ENCODE data around the gene CTIF. TPM values are rescaled to one million over a fixed set of nuclear protein-coding genes. Genes with fewer than 3 reads are reported as not detected.

Gene CTIF
- total RNA-seq, 1 experiment from 2014 or later: 95.8 TPM

DNA sequence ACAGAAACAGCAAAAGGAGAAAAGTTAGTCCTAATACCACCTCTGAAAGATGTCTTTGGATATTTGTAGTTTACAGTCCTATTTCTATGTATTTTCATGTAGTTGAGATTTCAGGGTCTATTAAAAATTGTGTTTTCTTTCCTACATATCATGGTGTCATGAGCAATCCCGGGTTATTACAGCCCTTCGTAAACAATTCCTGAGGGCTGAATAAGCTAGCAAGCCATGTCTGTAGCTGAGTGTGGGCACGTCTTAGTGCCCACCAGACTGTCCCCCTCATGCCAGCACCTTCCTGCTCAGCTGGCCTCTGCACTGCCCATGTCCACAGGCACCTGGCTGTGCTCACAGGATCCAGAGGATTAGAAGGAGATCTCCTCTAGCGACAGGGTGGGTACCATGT is 60.6 kb downstream of the CTIF start:
- no peaks in the 10 kb centered on the region for H3K4me1 Mint-ChIP-seq (ENCODE audit: insufficient read depth, unreplicated experiment)
- no TSS peak for BruUV-seq (replicated peaks)

GRCh38 chr18:48600046-48600445 is 61.2 kb downstream of the CTIF start:
- CTCF ChIA-PET: interaction anchor here (0.5 to 0.7 kb wide), 3 partner anchors 11 to 347 kb away, joined by 3 read pairs; no protein-coding TSS in a partner anchor
- Mint-ChIP-seq H3K27ac (ENCODE audit: low read depth, unreplicated experiment) (no peak overlapping the region), H3K4me3 (ENCODE audit: unreplicated experiment) (no peak overlapping the region), H3K27me3 (ENCODE audit: insufficient read depth, unreplicated experiment) (no peaks in the 10 kb centered on the region), H3K9me3 (ENCODE audit: unreplicated experiment) (peaks cover 14% of the 10 kb centered on the region), H3K4me1 (ENCODE audit: insufficient read depth, unreplicated experiment) (no peaks in the 10 kb centered on the region), H3K36me3 (ENCODE audit: insufficient read depth, unreplicated experiment) (peaks cover 8% of the 10 kb centered on the region)
- no peak for TF ChIP-seq CTCF (IDR thresholded peaks at IDR 0.05; ENCODE audit: unreplicated experiment)
- intact Hi-C loops (cut with micrococcal nuclease): no loop called here
- BruUV-seq (replicated peaks): no TSS peak
- POLR2A ChIA-PET: no interaction called here
- no peak for DNase-seq (ENCODE audit: unreplicated experiment)

More for the DNA sequence above, 60.6 kb downstream of the CTIF start:
- Mint-ChIP-seq H3K27me3 (ENCODE audit: insufficient read depth, unreplicated experiment) (no peaks in the 10 kb centered on the region), H3K36me3 (ENCODE audit: insufficient read depth, unreplicated experiment) (peaks cover 8% of the 10 kb centered on the region), H3K9me3 (ENCODE audit: unreplicated experiment) (peaks cover 14% of the 10 kb centered on the region), H3K4me3 (ENCODE audit: unreplicated experiment) (no peak overlapping the region), H3K27ac (ENCODE audit: low read depth, unreplicated experiment) (no peak overlapping the region)
- DNase-seq (ENCODE audit: unreplicated experiment): no peak
- no peak for TF ChIP-seq CTCF (IDR thresholded peaks at IDR 0.05; ENCODE audit: unreplicated experiment)
- CTCF ChIA-PET: interaction anchor here (0.7 kb wide), 1 partner anchor 422 kb away, joined by 3 read pairs; no protein-coding TSS in a partner anchor
- intact Hi-C loops (cut with micrococcal nuclease): no loop called here
- POLR2A ChIA-PET: no interaction called here

DNA sequence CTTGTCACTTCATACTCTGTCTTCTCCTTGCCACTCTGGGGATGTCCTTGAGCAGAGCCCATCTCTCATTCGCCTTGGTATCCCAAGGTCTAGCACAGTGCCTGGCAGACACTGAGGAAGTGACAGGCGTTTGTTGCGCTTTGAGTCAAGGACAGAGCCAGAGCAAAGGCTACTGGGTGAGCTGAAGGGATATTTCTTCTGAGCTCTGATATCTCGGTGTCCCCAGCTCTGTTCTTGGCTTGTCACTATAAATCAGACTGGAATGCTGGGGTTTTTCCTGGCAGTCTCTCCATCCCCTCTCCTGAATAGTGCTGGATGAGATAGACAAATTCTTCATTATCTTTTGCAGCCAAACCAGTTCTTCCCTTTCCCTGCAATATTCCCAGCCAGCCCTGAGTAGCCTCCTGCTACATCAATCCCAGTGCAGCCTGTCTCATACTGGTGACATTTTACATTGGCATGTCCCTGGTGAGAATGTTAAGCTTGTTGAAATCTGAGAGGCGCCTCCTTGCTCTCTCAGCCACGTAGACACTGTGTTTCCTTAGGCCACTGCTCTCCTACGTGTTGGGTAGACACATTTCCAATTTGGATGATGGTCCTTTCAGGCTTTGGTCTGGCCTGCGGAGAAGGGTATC is 61.7 kb downstream of the CTIF start:
- TF ChIP-seq CTCF (IDR thresholded peaks at IDR 0.05; ENCODE audit: unreplicated experiment): no peak
- intact Hi-C loops (cut with micrococcal nuclease): no loop called here
- H3K4me3 Mint-ChIP-seq (ENCODE audit: unreplicated experiment): no peak overlapping the region
- DNase-seq (ENCODE audit: unreplicated experiment): no peak
- H3K27ac Mint-ChIP-seq (ENCODE audit: low read depth, unreplicated experiment): no peak overlapping the region
- ChIA-PET POLR2A (no interaction called here), CTCF (interaction anchor here (0.5 to 0.7 kb wide), 4 partner anchors 8 to 346 kb away, joined by 3 read pairs; no protein-coding TSS in a partner anchor)
- peaks cover 5% of the 10 kb centered on the region for H3K36me3 Mint-ChIP-seq (ENCODE audit: insufficient read depth, unreplicated experiment)
- no peaks in the 10 kb centered on the region for H3K4me1 Mint-ChIP-seq (ENCODE audit: insufficient read depth, unreplicated experiment)
- peaks cover 14% of the 10 kb centered on the region for H3K9me3 Mint-ChIP-seq (ENCODE audit: unreplicated experiment)
- H3K27me3 Mint-ChIP-seq (ENCODE audit: insufficient read depth, unreplicated experiment): no peaks in the 10 kb centered on the region
- BruUV-seq (replicated peaks): no TSS peak

DNA sequence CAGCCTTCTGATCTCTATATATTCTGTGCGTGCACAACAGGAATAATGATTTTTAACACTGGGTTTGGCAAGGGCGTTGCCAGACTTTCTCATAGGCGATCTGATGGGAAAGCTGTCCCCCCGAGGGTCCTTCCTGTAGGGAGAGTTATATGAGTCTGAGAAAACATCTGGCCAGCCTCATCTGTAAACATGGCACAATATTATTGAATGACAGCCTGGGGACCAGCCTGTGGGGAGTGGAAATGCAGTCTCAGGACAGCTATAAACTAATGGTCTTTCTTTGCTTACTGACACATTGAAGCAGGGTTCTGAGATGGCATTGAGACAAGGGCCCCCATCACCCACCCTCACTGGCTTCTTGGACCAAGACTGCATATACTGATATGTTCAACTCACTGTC is 62.5 kb downstream of the CTIF start:
- Mint-ChIP-seq H3K4me3 (ENCODE audit: unreplicated experiment) (no peak overlapping the region), H3K27ac (ENCODE audit: low read depth, unreplicated experiment) (no peak overlapping the region), H3K27me3 (ENCODE audit: insufficient read depth, unreplicated experiment) (no peaks in the 10 kb centered on the region), H3K9me3 (ENCODE audit: unreplicated experiment) (peaks cover 14% of the 10 kb centered on the region), H3K36me3 (ENCODE audit: insufficient read depth, unreplicated experiment) (no peaks in the 10 kb centered on the region), H3K4me1 (ENCODE audit: insufficient read depth, unreplicated experiment) (no peaks in the 10 kb centered on the region)
- TF ChIP-seq CTCF (IDR thresholded peaks at IDR 0.05; ENCODE audit: unreplicated experiment): no peak
- no TSS peak for BruUV-seq (replicated peaks)
- intact Hi-C loops (cut with micrococcal nuclease): no loop called here
- DNase-seq (ENCODE audit: unreplicated experiment): no peak
- ChIA-PET POLR2A (no interaction called here), CTCF (interaction anchor here (0.7 kb wide), 1 partner anchor 9 kb away, joined by 3 read pairs; no protein-coding TSS in a partner anchor)

Data from MCF 10A (cell line).